Testis (tissue), 3 donors: Measurements from ENCODE around the gene LRRC19. TPM values are rescaled to one million over a fixed set of nuclear protein-coding genes. Genes with fewer than 3 reads are reported as not detected.
A peak's percentile ranks its signal among the peaks of the same experiment; 100 is the strongest.

Experiments
- DNase-seq: peaks from one replicate; pipeline ENCODE4 v3.0.0-alpha.2; 2019
- H3K27ac ChIP-seq, 2 donors: fragments of 200-600 bp; sonication (generic); one replicate each; pipeline ENCODE4 v1.5.1; 2019
- H3K27me3 ChIP-seq: fragments of 200-600 bp; sonication (generic); one replicate; pipeline ENCODE4 v1.5.1; 2019
- H3K36me3 ChIP-seq: fragments of 200-600 bp; sonication (generic); one replicate; pipeline ENCODE4 v1.5.1; 2017; ENCODE audit warnings: low read depth; ENCODE audit errors: missing control alignments
- H3K4me1 ChIP-seq: fragments of 200-600 bp; sonication (generic); one replicate; pipeline ENCODE4 v1.5.1; 2019
- H3K4me3 ChIP-seq, 2 donors: fragments of 200-600 bp; sonication (generic); one replicate each; pipeline ENCODE4 v1.5.1; 2017 to 2019
- H3K9me3 ChIP-seq: fragments of 200-600 bp; sonication (generic); one replicate; pipeline ENCODE4 v1.5.1; 2017
- POLR2A ChIP-seq: fragments of 450-650 bp; IDR thresholded peaks from one replicate; pipeline ENCODE4 v1.6.1; 2017; ENCODE audit warnings: antibody characterized with exemption, mild to moderate bottlenecking, moderate library complexity
- WGBS, 2 donors: methylation state at CpG; one replicate each; pipeline ENCODE4 v1.1.5; 2018; 5-methylcytosine and 5-hydroxymethylcytosine counted together
- intact Hi-C: fragments of 100-400 bp; cut with DNase I; formaldehyde crosslinking; loops from one replicate; pipeline ENCODE4 v1.15.1; 2023; ENCODE audit warnings: low total_unique reads
- polyA plus RNA-seq: library from polyadenylated mRNA; stranded (reverse); fragments of 350-450 nt; fragmentation: Illumina TruSeq; extraction: RNeasy Lipid Tissue Mini Kit (QIAGEN cat#74804); gene quantifications from one replicate; pipeline ENCODE4 v1.2.3, GENCODE V29; 2014; ENCODE audit warnings: low read depth, low replicate concordance; ENCODE audit not compliant: insufficient read depth
- total RNA-seq, 2 donors: library from RNA; depleted of rRNA; stranded (reverse); fragments of >200 nt; gene quantifications; one replicate each; pipeline ENCODE4 v1.2.3, GENCODE V29; 2016
- TF ChIP-seq, protein P1 (sequence below), 3 experiments: fragments of 450-650 bp in 2 of 3; fragments of 200-600 bp in 1 of 3; sonication (generic) in 1 of 3; IDR thresholded peaks; one replicate each; pipeline ENCODE4 v1.5.1; 2016 to 2019; ENCODE audit warnings: antibody characterized with exemption in 3 of 3, mild to moderate bottlenecking in 2 of 3, moderate library complexity in 1 of 3

LRRC19 gene
- total and polyA plus RNA-seq, 3 donors from 2014 or later, result 0.08 to 0.38 TPM; not detected in 1

DNA sequence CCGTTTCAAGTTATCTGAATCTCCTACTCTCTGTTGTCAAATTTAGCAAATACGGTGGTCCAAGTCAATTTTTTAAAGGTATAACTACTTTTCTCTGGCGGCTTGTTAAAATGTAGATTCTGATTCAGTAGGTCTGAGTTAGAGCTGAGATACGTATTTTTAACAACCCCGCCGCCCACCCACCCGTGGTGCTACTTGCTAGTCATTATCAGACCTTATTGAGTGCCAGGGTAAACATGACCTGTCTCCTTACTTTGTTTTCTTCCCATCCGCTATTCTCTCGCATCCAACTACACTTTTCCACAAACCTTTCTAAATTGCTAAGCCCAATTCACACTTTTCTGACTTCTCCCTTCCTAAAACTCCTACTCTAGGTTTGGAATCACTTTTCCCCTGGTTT, 57.7 kb downstream of the LRRC19 start:
- Histone ChIP-seq H3K4me3 (peak overlapping the region; percentile 64 to 89), H3K36me3 (no peaks in the 10 kb centered on the region), H3K27ac (peak overlapping the region; percentile 90 to 96), H3K27me3 (no peaks in the 10 kb centered on the region), H3K4me1 (peaks cover 13% of the 10 kb centered on the region), H3K9me3 (no peaks in the 10 kb centered on the region)
- WGBS, 2 donors, result 0 to 1% methylated on average over 9 of the region's 9 CpGs
- TF ChIP-seq, protein P1, sequence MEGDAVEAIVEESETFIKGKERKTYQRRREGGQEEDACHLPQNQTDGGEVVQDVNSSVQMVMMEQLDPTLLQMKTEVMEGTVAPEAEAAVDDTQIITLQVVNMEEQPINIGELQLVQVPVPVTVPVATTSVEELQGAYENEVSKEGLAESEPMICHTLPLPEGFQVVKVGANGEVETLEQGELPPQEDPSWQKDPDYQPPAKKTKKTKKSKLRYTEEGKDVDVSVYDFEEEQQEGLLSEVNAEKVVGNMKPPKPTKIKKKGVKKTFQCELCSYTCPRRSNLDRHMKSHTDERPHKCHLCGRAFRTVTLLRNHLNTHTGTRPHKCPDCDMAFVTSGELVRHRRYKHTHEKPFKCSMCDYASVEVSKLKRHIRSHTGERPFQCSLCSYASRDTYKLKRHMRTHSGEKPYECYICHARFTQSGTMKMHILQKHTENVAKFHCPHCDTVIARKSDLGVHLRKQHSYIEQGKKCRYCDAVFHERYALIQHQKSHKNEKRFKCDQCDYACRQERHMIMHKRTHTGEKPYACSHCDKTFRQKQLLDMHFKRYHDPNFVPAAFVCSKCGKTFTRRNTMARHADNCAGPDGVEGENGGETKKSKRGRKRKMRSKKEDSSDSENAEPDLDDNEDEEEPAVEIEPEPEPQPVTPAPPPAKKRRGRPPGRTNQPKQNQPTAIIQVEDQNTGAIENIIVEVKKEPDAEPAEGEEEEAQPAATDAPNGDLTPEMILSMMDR (IDR thresholded peaks at IDR 0.05), result no peak
- TF ChIP-seq POLR2A, result no peak
- DNase-seq, result no peak
- intact Hi-C loops, result no loop called here

DNA sequence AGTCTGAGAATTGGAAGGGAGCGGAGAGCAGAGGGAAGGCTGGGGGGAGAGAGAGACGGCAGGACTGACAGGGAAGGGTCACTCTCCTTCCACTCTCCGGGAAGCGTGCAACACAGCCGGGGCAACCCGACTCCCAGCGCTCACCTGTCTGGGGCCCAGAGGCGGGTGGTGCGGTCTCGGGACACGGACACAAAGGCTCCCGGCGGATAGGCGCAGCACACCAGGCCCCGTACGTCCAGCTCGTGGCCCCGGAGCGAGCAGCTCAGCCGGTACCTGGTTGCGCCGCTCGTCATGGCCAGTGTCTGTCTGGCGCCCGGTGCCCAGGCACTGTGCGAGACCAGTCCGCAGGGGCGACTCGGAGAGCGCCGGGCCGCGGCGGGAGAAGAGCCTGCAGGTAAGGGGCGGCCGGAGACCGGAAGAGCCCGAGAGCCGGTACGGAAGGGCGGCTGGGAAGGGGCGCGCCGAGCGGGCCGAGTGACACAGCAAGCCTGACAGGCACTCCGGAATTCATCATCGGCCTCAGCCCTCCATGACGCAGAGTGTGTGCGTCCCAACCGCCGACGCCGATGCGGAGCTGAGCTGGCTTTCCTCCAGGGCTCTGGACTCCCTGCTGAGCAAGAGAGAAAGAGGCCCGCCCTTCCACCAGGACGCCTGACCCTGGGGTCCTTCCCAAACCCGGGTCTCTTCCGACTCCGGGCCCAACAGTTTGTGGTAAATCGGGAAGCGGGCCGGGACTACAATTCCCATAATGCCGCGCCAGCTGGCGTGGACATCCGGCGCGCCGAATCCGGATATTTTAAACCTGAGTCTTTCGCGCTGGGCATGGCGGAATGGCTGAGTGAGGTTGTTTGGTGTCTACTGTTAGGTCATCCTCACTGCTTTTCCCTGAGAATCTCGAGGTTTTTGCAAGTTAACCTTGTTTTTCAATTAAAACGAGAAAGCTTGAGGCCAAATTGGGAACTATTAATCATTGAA, 58.4 kb downstream of the LRRC19 start, which contains the start of gene PLAA:
Gene PLAA (minus strand): TSS at position 490 of the 975 bp plus-strand sequence. CDS start 197 bp downstream, at position 293.
- peak within 1 kb of the TSS; percentile 64 to 89 for H3K4me3 ChIP-seq
- peak; percentile 95 for DNase-seq
- peaks cover 13% of the 10 kb centered on the region for H3K4me1 ChIP-seq
- H3K27me3 ChIP-seq, result no peaks in the 10 kb centered on the region
- H3K27ac ChIP-seq, result peak within 1 kb of the TSS; percentile 90 to 96
- 1 to 2% methylated on average over 63 to 71 of the region's 76 CpGs for WGBS, 2 donors
- TF ChIP-seq, protein P1 (IDR thresholded peaks at IDR 0.05), result peak in 2 of 3 experiments; percentile 5 to 19
- TF ChIP-seq POLR2A, result no peak
- H3K36me3 ChIP-seq, result no peaks in the 10 kb centered on the region
- no peaks in the 10 kb centered on the region for H3K9me3 ChIP-seq
- intact Hi-C loops, result no loop called here

DNA sequence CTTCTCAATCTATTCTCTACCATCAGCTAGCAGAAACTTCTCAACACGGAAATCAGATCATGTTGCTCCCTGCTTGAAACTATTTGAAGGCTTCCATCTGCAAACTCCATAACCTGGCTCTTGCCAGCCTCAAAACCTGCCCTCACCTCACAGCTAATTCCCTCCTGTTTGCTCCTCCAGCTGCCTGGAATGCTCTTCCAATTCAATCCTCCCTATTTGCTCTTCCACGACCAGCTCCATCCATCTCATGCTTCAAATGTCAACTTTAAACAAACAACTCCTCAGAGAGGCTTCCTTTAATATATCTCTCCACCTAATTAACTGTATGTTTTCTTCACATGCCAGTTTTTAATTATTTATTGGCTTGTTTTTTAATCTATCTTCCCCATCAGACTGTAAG, 59.9 kb downstream of the LRRC19 start:
- intact Hi-C loops, result no loop called here
- H3K4me3 ChIP-seq, result no peak overlapping the region
- H3K36me3 ChIP-seq, result no peaks in the 10 kb centered on the region
- 14 to 33% methylated on average over 2 of the region's 2 CpGs for WGBS, 2 donors
- DNase-seq, result no peak
- H3K4me1 ChIP-seq, result peaks cover 13% of the 10 kb centered on the region
- H3K27me3 ChIP-seq, result no peaks in the 10 kb centered on the region
- no peaks in the 10 kb centered on the region for H3K9me3 ChIP-seq
- no peak for TF ChIP-seq POLR2A
- TF ChIP-seq, protein P1 (IDR thresholded peaks at IDR 0.05), result no peak
- H3K27ac ChIP-seq, result no peak overlapping the region

Other genes starting within 250 kb of the LRRC19 start
- gene CAAP1, start 112.9 kb downstream of the LRRC19 start, total RNA-seq, result 10 to 100 TPM; 25.1 to 27.6 TPM
- gene CAAP1, start 112.9 kb downstream of the LRRC19 start, polyA plus RNA-seq, result 24.2 TPM
- 10 to 100 TPM; 42.6 to 44.2 TPM for gene PLAA, start 58.4 kb downstream of the LRRC19 start, total RNA-seq
- 41.4 TPM for gene PLAA, start 58.4 kb downstream of the LRRC19 start, polyA plus RNA-seq
- 10 to 100 TPM; 30.2 to 37.5 TPM for gene IFT74, start 49.3 kb downstream of the LRRC19 start, total RNA-seq
- gene IFT74, start 49.3 kb downstream of the LRRC19 start, polyA plus RNA-seq, result 20.7 TPM
- 1 to 10 TPM; 3.2 to 3.9 TPM for gene TEK, start 103.6 kb upstream of the LRRC19 start, total RNA-seq
- gene TEK, start 103.6 kb upstream of the LRRC19 start, polyA plus RNA-seq, result 3.7 TPM